Memory B cell (primary cell): ENCODE results near the gene C1orf226.

ENCODE experiments used
- ATAC-seq: fragments of 150-1000 bp; cut with Tn5 transposase; 2 replicates; pipeline ENCODE4 v1.10.0; 2021; ENCODE audit warnings: low read depth, mild to moderate bottlenecking, moderate library complexity
- DNase-seq, 2 donors: peaks; one replicate each; pipeline ENCODE4 v3.0.0; 2022; ENCODE audit warnings: low spot score in 2 of 2
- H3K27ac Mint-ChIP-seq: one replicate; pipeline ENCODE4 v1.8.0; 2022; ENCODE audit warnings: mild to moderate bottlenecking, moderate library complexity, mixed read lengths
- H3K27me3 Mint-ChIP-seq: one replicate; pipeline ENCODE4 v1.8.0; 2022; ENCODE audit warnings: mixed read lengths
- H3K36me3 Mint-ChIP-seq: one replicate; pipeline ENCODE4 v1.8.0; 2022; ENCODE audit warnings: mild to moderate bottlenecking, mixed read lengths
- H3K4me1 Mint-ChIP-seq: one replicate; pipeline ENCODE4 v1.8.0; 2022; ENCODE audit warnings: mixed read lengths
- H3K4me3 Mint-ChIP-seq: one replicate; pipeline ENCODE4 v1.8.0; 2022; ENCODE audit warnings: mild to moderate bottlenecking, moderate library complexity, mixed read lengths
- H3K9me3 Mint-ChIP-seq: one replicate; pipeline ENCODE4 v1.8.0; 2022; ENCODE audit warnings: mixed read lengths

Gene C1orf226

DNA sequence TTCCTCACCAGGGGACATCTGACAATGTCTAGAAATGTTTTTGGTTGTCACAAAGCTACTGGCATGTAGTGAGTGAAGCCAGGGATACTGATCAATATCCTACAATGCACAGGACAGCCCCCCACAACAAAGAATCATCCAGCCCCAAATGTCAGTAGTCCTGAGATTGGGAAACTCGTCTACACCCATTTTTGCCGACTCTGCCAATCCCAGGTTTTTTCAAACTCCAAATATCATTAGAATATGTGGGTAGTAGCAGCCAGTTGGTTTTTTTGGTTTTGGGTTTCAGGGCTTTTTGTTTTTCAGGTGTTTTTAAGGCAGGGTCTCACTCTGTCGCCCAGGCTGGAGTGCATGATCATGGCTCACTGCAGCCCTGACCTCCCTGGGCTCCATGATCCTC, 10.8 kb upstream of the C1orf226 start:
- H3K4me1 Mint-ChIP-seq, result no peaks in the 10 kb centered on the region
- no peak overlapping the region for H3K27ac Mint-ChIP-seq
- H3K4me3 Mint-ChIP-seq, result no peak overlapping the region
- no peaks in the 10 kb centered on the region for H3K9me3 Mint-ChIP-seq
- DNase-seq, result no peak
- no peaks in the 10 kb centered on the region for H3K36me3 Mint-ChIP-seq
- ATAC-seq, result no peak
- peaks cover 2% of the 10 kb centered on the region for H3K27me3 Mint-ChIP-seq

DNA sequence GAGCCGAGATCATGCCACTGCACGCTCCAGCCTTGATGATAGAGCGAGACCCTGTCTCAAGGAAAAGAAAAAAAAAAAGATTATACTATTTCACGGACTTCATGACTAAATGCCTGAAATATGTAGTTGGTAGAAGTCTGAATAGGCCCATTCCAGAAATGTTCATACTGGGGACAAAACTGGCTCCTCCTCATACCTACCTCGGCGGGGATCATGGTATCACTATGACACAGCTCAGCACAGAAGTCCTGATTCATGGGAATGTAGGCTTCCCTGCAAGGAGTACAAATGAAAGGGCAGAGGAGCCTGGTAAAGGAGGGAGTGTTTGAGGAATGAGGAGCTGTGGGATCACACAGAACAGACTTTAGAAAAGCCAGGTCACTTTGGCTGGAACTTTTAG, 9.9 kb upstream of the C1orf226 start:
- no peaks in the 10 kb centered on the region for H3K4me1 Mint-ChIP-seq
- DNase-seq (no peak), ATAC-seq (no peak)
- peaks cover 2% of the 10 kb centered on the region for H3K27me3 Mint-ChIP-seq
- no peak overlapping the region for H3K4me3 Mint-ChIP-seq
- H3K9me3 Mint-ChIP-seq, result no peaks in the 10 kb centered on the region
- H3K36me3 Mint-ChIP-seq, result no peaks in the 10 kb centered on the region
- no peak overlapping the region for H3K27ac Mint-ChIP-seq

DNA sequence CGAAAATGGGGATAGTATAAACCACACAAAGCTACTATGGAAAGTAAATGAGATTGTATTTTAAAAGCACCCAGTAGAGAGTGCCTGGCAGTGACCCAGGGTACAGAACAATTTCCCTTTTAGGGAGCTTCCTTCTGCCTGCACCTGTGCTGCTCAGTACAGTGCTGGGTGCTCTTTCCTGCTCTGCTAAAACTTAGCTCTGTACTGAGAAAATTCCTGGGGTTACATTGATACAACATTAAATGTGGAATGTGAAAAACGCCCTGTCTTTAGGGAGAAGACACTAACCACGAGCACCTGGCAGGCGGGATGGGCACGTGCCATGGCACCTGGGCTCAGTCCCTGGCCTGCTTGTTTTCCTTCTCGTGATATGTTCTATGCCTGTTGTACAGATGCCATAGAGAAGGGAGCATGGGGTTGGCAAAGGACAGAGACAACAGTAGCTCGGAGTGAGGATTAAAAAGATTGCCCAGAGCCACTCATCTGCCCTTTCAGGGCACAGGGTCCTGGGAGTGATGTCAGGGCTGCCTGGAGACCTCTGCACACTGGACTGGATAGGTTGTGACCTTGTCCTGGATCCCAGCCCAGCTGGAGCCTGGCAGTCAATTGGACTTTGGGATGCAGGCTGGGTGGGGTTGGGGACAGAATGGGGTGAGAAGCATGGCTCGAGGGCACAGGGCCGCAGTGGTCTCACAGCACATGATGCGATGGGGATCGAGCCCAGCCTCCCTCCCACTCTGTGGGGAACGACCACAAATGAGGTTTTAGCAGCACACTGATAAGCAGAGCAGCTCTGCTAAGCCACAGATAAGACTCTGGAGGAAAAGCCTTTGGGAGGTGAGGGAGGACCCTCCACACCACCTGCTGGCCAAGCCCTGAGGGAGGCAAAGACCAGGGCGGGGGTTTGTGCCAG, 9.1 kb upstream of the C1orf226 start:
- Mint-ChIP-seq H3K36me3 (no peaks in the 10 kb centered on the region), H3K4me3 (no peak overlapping the region), H3K27ac (no peak overlapping the region), H3K9me3 (no peaks in the 10 kb centered on the region), H3K4me1 (no peaks in the 10 kb centered on the region), H3K27me3 (peaks cover 2% of the 10 kb centered on the region)
- no peak for DNase-seq
- no peak for ATAC-seq

GRCh38 chr1:162373072-162373427, 8.5 kb upstream of the C1orf226 start:
- no peak for ATAC-seq
- H3K27ac Mint-ChIP-seq, result no peak overlapping the region
- H3K4me3 Mint-ChIP-seq, result no peak overlapping the region
- H3K36me3 Mint-ChIP-seq, result no peaks in the 10 kb centered on the region
- H3K27me3 Mint-ChIP-seq, result peaks cover 6% of the 10 kb centered on the region
- H3K9me3 Mint-ChIP-seq, result no peaks in the 10 kb centered on the region
- no peak for DNase-seq
- no peaks in the 10 kb centered on the region for H3K4me1 Mint-ChIP-seq

GRCh38 chr1:162373541-162374260, 7.8 kb upstream of the C1orf226 start:
- Mint-ChIP-seq H3K27ac (no peak overlapping the region), H3K9me3 (no peaks in the 10 kb centered on the region), H3K4me3 (no peak overlapping the region), H3K36me3 (no peaks in the 10 kb centered on the region), H3K27me3 (peaks cover 6% of the 10 kb centered on the region), H3K4me1 (no peaks in the 10 kb centered on the region)
- DNase-seq (no peak), ATAC-seq (no peak)

DNA sequence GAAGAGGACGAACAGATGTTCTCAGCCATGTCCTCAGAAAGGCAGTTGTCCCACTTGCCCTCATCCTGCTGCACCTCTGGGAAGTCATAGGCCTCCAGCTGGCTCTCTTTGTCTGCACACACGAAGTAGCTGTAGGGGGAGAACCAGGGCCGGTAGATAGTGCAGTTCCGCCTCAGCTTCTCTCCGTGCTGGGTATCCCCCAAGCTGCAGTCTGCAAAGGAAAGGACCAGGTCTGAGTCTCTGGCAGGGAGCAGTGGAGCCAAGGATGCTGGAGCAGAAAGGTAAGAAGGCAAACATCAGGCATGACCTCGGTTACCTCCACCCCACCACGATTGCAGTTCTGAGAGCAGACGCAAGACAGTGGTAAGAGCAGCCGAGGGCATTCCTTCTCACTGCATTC, 7.1 kb upstream of the C1orf226 start:
- Mint-ChIP-seq H3K4me3 (no peak overlapping the region), H3K9me3 (no peaks in the 10 kb centered on the region), H3K36me3 (no peaks in the 10 kb centered on the region), H3K27ac (no peak overlapping the region), H3K4me1 (no peaks in the 10 kb centered on the region), H3K27me3 (peaks cover 6% of the 10 kb centered on the region)
- no peak for ATAC-seq
- DNase-seq, result no peak

DNA sequence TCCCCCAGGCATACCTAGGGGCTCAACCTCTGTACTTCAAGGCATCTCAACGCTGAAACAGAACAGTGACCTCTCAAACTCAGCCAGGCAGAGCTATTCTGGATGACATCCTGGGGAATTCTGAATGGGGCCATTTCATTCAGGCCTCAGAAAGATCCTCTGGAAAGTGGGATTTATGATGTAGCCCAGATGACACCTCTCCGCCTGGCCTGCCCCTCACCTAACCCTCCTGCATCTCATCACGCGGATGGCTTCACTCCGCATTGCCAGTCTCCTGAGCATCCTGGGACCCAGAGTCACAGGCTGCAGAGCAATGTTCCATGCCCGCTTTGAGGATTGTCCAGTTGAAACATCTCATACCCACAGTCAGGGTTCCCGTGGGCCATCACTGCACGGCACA, 6.1 kb upstream of the C1orf226 start:
- no peaks in the 10 kb centered on the region for H3K4me1 Mint-ChIP-seq
- H3K36me3 Mint-ChIP-seq, result no peaks in the 10 kb centered on the region
- H3K9me3 Mint-ChIP-seq, result no peaks in the 10 kb centered on the region
- H3K27me3 Mint-ChIP-seq, result peaks cover 6% of the 10 kb centered on the region
- ATAC-seq (no peak), DNase-seq (no peak)
- H3K27ac Mint-ChIP-seq, result no peak overlapping the region
- no peak overlapping the region for H3K4me3 Mint-ChIP-seq

- H3K9me3 Mint-ChIP-seq, result no peaks in the 10 kb centered on the region
- no peak within 1 kb of the TSS for H3K4me3 Mint-ChIP-seq
- peaks cover 6% of the 10 kb centered on the region for H3K27me3 Mint-ChIP-seq
- no peak for ATAC-seq
- H3K4me1 Mint-ChIP-seq, result no peaks in the 10 kb centered on the region
- no peak within 1 kb of the TSS for H3K27ac Mint-ChIP-seq
- H3K36me3 Mint-ChIP-seq, result no peaks in the 10 kb centered on the region
- DNase-seq, result no peak
Observed at GRCh38 chr1:162376691-162377090, 4.8 kb upstream of the C1orf226 start, which contains the start of gene SPATA46. TSS of gene SPATA46 (minus strand) at chr1:162376854. CDS start at chr1:162376790, 64 bp downstream.

- Mint-ChIP-seq H3K27me3 (peaks cover 7% of the 10 kb centered on the region), H3K36me3 (no peaks in the 10 kb centered on the region), H3K4me3 (no peak overlapping the region), H3K9me3 (no peaks in the 10 kb centered on the region), H3K4me1 (no peaks in the 10 kb centered on the region), H3K27ac (no peak overlapping the region)
- ATAC-seq, result no peak
- DNase-seq, result no peak
Observed at GRCh38 chr1:162380061-162380846, 1.3 kb upstream of the C1orf226 start.

DNA sequence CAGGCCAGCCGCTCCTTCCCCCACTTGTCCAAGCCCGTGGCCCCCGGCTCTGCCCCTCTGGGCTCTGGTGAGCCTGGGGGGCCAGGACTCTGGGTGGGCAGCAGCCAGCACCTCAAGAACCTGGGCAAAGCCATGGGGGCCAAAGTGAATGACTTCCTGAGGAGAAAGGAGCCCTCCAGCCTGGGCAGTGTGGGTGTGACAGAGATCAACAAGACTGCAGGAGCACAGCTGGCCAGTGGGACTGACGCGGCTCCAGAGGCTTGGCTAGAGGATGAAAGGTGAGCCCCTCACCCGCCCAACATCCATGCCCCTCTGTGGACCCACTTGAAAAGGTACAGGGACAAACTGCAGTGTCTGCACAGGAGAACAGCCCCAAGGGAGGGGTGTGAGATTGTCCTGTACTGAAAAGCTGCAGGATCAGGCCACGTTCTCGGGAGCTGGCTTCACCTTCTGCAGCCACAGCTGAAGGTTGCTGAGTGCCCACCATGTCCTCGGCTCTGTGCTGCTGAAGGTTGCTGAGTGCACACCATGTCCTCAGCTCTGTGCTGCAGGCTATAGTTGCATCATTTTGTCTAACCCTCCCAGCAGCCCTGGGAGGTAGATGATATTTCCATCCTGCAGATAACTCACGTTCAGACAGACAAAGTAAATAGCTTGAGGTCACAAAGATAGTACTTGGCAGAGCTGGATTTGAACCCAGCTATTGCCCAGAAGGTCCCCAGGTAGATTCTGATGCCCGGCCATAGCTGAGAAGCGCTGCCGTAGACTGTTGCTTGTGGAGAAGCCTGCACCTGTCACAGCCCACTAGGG, 618 bp downstream of the C1orf226 start:
- Mint-ChIP-seq H3K27me3 (peaks cover 13% of the 10 kb centered on the region), H3K36me3 (no peaks in the 10 kb centered on the region), H3K9me3 (no peaks in the 10 kb centered on the region), H3K27ac (no peak overlapping the region), H3K4me1 (no peaks in the 10 kb centered on the region), H3K4me3 (no peak overlapping the region)
- DNase-seq (no peak), ATAC-seq (no peak)

- no peak for ATAC-seq
Observed at GRCh38 chr1:162383091-162383490, 1.6 kb downstream of the C1orf226 start.

GRCh38 chr1:162383516-162383915, 2.0 kb downstream of the C1orf226 start:
- DNase-seq (no peak), ATAC-seq (no peak)
- no peaks in the 10 kb centered on the region for H3K4me1 Mint-ChIP-seq
- peaks cover 9% of the 10 kb centered on the region for H3K27me3 Mint-ChIP-seq
- H3K36me3 Mint-ChIP-seq, result no peaks in the 10 kb centered on the region
- H3K4me3 Mint-ChIP-seq, result no peak overlapping the region
- no peaks in the 10 kb centered on the region for H3K9me3 Mint-ChIP-seq
- H3K27ac Mint-ChIP-seq, result no peak overlapping the region

More at GRCh38 chr1:162383091-162383490, 1.6 kb downstream of the C1orf226 start:
- peaks cover 9% of the 10 kb centered on the region for H3K27me3 Mint-ChIP-seq
- H3K36me3 Mint-ChIP-seq, result no peaks in the 10 kb centered on the region
- no peak overlapping the region for H3K4me3 Mint-ChIP-seq
- no peak overlapping the region for H3K27ac Mint-ChIP-seq
- DNase-seq, result no peak
- H3K9me3 Mint-ChIP-seq, result no peaks in the 10 kb centered on the region
- H3K4me1 Mint-ChIP-seq, result no peaks in the 10 kb centered on the region

- Mint-ChIP-seq H3K27me3 (peaks cover 14% of the 10 kb centered on the region), H3K4me3 (no peak overlapping the region), H3K27ac (no peak overlapping the region), H3K36me3 (no peaks in the 10 kb centered on the region), H3K4me1 (no peaks in the 10 kb centered on the region), H3K9me3 (no peaks in the 10 kb centered on the region)
- ATAC-seq (no peak), DNase-seq (no peak)
Observed at GRCh38 chr1:162384116-162384515, 2.6 kb downstream of the C1orf226 start.
